Heart left ventricle (tissue), 13 donors: Measurements from ENCODE around the gene PLEKHM3.

Experiments used
- CTCF ChIP-seq, 12 donors: fragments of 200-600 bp; sonication (generic) in 4 of 12; IDR thresholded peaks; one replicate each; pipeline versions ENCODE4 v1.5.0 to v1.8.0; 2018 to 2022; ENCODE audit warnings: antibody characterized with exemption in 12 of 12, mild to moderate bottlenecking in 5 of 12
- POLR2A ChIP-seq, 2 donors: fragments of 450-650 bp; IDR thresholded peaks; one replicate each; pipeline ENCODE4 v1.6.1; 2017; ENCODE audit warnings: antibody characterized with exemption in 2 of 2, mild to moderate bottlenecking in 2 of 2, moderate library complexity in 2 of 2
- donor health status: ischemic (EF 13 %, LVEDD 7.1; RV severe dilation, severe dysfunction).
- donor health status: DM: no; HTN: yes; CAD: no.
- donor health status: DM: no; HTN: no; CAD: no.
- donor health status: ischemic (EF 25% LVEDD 6.9; RV normal size, moderate dysfunction).
- donor health status: ischemic (EF 25% LVEDD 5.7; RV mildly dilated, moderate dysfunction).
- donor health status: ischemic (EF 35%, LVEDD 5.7; RV mildly dilated, moderate dysfunction).
- donor health status: nonischemic (EF 11% LVEDD 7.7; RV severe dilation, severe dysfunction).
- donor health status: DM: yes; HTN: yes; CAD: no.
- donor health status: PGD.
- donor health status: ischemic (EF 29% LVEDD 5.4; RV normal size, mild dysfunction).
- donor health status: nonischemic (EF 23%, LVEDD 6.1; RV moderate dilation, normal function).

- TF ChIP-seq CTCF (IDR thresholded peaks at IDR 0.05) (no peak), POLR2A (IDR thresholded peaks at IDR 0.05) (no peak)
These were observed 249.9 kb downstream of the PLEKHM3 start for GRCh38 chr2:207775473-207775872.
